GM20431 (cell line): Measurements from ENCODE around the gene ZNF546.
"Not testable (repeated sequence)": the region's sequence is repeated elsewhere in the genome, so short reads cannot be mapped to it uniquely, and the experiment has no call there.

ENCODE experiments used
- in situ Hi-C: fragments of 300-500 bp; cut with MseI, MboI; formaldehyde crosslinking; loops from one replicate; pipeline ENCODE4 v1.15.0; 2020; ENCODE audit warnings: low sequenced_read_pairs; ENCODE audit not compliant: unreplicated experiment

The ZNF546 gene

DNA sequence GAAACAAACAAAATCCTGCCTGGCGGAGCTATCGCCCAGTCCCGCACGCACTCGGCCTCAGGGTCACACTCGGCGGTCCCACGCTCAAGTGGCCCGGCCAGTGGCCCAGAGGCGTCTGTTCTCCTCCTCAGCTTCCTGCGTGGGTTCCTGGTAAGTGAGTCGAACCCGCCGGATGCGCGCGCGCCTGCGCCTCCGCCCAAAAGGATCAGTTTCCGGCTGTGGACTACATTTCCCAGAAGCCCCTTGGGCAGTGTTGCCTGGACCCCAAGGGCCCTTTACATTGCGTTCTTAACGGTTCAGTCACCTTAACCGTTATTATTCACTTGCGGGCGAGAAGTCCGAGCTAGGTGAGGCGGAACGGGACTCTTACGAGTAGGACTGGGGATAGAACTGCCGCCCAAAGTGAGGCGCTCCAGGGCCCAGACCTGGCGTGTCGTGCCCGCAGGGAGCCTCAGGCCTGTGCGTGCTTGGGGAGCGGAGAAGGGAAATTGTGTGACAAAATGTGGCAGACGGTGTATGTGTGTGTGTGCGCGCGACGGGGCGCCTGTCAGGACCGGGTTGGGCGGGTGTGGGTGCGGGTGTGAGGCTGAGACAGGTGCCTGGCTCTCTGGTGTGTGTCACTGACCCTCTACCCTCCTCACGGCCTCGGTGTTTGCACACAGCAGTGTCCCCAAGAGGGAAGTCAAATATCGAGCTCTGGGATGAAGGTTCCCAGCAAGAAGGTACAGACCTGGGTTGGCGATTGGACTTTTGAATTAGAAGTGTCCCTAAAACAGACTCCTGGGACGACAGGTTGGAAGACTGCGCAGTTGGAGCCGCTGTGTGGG lies at the start of gene ZNF546:
Gene ZNF546, plus strand, starts transcription at position 250 of the 827 bp plus-strand sequence. CDS start 1,267 bp downstream, outside the sequence.
- in situ Hi-C loops, result no loop called here

DNA sequence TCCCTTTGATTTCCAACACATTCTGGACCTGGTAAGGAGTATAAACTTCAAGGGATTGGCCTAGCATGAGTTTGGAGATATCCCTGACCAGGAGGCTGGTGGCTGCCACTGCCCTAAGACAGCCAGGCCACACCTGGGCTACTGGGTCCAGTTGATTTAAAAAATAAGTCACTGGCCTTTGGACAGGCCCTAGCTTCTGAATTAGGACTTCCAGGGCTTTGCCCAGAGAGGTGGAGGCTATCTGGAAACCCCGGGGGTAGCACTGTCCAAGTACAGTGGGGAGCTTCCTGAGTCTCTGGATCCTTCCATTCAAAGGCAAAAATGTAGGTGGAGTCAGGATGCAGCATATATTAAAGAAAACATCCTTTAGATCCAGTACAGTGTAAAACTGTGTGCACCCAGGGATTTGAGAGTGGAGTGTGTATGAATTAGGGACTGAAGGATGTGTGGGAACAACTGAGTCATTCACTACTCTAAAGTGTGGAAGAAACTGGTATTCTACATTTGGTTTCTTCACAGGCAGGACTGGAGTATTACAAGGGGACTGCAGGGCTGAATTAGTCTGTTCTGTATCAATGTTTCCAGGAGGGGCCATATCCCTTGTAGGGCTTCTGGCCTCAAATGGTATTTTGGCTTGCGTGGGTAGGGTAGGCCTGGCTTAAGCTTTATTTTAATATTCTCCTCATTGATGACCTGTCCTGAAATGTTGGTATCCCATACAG lies 47.7 kb upstream of the ZNF546 start:
- in situ Hi-C loops, result no loop called here

DNA sequence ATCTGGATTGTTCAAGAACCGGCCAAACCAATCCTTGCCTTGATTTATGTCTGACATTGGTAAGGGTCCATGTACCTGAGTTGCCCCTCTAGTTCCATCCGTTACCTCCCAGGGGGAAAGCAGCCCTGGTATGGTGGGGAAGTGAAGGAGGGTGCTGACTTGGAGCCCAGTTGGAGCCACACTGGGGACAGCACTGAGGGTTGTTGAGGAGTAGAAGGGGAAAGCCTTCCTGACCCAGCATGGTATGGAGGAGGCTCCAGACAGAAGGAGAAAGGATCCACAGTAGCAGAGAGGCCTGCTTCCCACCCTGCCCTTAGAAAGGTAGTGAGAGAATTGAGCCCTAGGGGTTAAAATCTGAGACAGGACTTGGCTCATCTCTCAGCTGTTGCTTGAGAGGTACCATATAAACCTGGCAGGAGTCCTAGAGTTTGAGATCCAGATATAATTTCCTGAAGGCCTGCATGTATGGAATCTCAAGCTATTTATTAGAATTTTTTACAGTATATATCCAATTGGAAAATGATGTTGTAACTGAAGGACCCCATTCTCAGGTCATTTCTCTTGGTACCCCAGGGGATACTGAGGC lies 45.7 kb upstream of the ZNF546 start:
- in situ Hi-C loops, result no loop called here

DNA sequence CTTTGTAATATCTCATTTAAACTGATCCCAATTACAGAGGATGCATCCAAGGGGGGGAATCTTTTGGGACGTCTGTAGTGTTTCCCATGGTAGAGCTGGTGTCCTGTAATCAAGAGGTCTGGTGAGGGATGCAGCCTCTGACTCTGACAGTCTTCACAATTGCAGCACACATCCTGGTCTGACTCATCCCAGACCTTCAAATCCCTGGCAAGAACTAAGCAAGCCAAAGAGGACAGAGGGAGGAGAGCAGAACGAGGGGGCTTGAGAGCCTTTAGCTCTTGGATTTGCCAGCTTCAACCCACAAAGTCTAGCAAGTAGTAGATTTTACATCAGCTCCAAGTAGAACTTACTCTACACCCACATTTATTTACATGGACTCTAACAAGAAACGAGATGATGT lies 45.2 kb upstream of the ZNF546 start:
- in situ Hi-C loops, result no loop called here

DNA sequence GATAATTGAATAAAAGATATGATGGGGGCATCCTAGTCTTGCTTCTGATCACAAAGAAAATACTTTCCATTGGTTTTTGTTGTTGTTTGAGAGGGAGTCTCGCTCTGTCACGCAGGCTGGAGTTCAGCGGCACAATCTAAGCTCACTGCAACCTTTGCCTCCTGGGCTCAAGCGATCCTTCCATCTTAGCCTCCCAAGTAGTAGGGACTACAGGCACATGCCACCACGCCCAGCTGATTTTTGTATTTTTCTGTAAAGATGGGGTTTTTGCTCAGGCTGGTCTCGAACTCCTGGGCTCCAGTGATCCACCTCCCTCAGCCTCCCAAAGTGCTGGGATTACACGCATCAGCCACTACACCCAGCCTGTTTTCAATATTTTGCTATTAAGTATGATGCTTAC lies 42.9 kb upstream of the ZNF546 start:
- in situ Hi-C loops, result no loop called here

DNA sequence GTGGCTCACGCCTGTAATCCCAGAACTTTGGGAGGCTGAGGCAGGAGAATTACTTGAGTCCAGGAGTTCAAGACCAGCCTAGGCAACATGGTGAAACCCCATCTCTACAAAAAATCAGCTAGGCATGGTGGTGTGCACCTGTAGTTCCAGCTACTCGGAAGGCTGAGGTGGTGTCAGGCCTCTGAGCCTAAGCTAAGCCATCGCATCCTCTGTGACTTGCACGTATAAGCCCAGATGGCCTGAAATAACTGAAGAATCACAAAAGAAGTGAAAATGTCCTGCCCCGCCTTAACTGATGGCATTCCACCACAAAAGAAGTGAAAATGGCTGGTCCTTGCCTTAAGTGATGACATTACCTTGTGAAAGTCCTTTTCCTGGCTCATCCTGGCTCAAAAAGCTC lies 39.0 kb upstream of the ZNF546 start:
- in situ Hi-C loops, result not testable (repeated sequence)

DNA sequence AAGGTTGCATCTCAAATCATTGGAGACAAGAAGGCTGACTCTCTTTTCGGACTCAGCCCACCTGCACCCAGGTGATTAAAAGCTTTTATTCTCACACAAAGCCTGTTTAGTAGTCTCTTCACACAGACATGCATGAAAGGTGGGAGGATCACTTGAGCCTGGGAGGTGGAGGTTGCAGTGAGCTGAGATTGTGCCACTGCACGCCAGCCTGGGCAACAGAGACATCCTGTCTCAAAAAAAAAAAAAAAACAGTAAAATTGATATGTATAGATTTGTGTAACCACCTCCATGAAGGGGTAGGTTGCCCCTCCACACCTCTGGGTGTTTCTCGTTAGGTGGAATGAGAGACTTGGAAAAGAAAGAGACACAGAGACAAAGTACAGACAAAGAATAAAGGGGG lies 37.9 kb upstream of the ZNF546 start:
- in situ Hi-C loops, result not testable (repeated sequence)

DNA sequence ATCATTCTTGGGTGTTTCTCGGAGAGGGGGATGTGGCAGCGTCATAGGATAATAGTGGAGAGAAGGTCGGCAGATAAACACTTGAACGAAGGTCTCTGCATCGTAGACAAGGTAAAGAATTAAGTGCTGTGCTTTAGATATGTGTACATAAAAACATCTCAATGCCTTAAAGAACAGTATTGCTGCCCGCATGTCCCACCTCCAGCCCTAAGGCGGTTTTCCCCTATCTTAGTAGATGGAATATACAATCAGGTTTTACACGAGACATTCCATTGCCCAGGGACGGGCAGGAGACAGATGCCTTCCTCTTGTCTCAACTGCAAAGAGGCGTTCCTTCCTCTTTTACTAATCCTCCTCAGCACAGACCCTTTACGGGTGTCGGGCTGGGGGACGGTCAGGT lies 37.5 kb upstream of the ZNF546 start:
- in situ Hi-C loops, result not testable (repeated sequence)

DNA sequence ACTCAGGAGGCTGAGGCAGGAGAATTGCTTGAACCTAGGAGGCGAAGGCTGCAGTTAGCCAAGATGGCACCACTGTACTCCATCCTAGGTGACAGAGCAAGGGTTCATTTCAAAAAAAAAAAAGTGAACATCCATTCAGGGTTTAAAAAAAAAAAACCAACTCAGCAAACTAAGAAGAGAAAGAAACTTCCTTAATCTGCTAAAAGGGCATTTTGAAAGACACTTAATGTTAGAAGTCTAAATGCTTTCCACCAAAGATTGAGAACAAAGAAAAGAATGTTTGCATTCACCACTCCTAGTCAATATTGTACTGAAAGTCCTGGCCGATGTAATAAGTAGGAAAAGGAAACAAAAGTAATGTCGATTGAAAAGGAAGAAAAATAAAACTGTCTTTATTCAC lies 33.0 kb upstream of the ZNF546 start:
- in situ Hi-C loops, result no loop called here

DNA sequence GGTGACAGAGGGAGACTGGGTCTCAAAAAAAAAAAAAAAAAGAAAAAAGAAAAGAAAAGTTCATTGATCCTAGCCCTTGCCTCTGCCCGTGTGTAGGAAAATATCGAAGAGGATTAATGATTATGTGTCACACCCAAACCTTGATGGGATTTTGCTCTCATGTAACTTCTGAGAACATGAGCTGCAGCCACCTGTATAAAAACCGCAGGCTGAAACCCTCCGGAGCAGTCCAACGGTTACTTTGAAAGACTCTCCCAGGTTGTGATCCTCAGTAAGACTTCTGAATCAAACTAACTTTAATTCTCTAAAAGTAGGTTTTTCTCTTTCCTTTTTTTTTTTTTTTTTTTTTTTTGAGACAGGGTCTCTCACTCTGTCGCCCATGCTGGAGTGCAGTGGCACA lies 30.2 kb upstream of the ZNF546 start:
- in situ Hi-C loops, result no loop called here

DNA sequence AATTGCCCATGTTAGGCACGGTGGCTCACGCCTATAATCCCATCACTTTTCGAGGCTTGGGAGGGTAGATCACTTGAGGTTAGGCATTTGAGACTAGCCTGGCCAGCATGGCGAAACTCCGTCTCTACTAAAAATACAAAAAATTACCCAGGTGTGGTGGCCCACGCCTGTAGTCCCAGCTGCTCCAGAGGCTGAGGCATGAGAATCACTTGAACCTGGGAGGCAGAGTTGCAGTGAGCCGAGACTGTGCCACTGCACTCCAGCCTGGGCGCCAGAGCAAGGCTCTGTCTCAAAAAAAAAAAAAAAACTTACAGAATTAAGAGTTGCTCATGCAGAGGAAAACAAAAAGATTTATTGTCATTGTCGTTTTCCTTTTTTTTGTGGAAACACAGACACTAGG lies 29.3 kb upstream of the ZNF546 start:
- in situ Hi-C loops, result no loop called here

DNA sequence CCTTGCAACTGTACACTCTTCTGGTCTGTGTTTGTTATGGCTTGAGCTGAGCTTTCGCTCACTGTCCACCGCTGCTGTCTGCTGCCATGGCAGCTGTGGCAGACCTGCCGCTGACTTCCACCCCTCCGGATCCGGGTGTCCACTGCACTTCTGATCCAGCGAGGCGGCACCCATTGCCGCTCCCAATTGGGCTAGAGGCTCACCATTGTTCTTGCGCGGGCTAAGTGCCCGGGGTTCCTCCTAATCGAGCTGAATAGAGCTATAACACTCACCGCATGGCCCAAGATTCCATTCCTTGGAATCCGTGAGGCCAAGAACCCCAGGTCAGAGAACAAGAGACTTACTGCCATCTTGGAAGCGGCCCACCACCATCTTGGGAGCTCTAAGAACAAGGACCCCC lies 28.1 kb upstream of the ZNF546 start:
- in situ Hi-C loops, result no loop called here

DNA sequence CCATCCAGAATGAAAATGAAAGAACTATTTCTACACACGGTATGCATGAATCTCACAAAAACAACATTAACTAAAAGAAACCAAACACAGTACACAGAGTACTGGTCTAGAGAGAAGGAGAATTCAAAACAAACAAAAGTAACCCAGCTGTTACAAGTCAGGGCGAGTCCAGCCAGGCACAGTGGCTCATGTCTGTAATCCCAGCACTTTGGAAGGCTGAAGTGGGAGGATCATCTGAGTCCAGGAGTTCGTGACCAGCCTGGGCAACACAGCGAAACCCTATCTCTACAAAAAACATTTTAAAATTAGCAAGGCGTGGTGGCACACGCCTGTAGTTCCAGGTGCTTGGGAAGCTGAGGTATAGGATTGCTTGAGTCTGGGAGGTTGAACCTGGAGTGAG lies 27.6 kb upstream of the ZNF546 start:
- in situ Hi-C loops, result no loop called here

DNA sequence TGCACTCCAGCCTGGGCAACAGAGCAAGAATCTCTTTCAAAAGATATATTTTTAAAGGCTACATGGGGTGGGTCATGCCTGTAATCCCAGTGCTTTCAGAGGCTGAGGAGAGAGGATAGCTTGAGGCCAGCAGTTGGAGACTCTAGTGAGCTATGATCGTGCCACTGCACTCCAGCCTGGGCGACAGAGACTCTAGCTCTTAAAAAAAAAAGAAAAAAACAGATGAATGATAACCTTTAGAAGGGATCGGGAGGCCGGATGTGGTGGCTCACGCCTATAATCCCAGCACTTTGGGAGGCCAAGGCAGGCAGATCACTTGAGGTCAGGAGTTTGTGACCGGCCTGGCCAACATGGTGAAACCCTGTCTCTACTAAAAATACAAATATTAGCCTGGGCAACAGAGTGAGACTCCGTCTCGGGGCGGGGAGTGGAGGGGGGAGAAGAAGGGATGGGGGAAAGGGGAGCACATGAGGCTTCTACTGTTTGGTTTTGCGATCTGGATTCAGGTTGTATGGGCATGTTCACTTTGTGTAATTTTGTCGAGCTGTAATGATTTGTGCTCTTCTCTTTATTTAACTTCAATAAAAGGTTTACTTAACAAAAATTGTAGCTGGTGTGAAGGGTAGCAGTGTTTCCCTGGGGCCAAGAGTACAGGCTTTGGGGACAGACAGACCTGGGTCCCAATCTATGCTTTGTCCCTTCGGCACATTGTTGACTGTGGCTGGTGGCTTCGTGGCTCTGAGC lies 27.0 kb upstream of the ZNF546 start:
- in situ Hi-C loops, result no loop called here

DNA sequence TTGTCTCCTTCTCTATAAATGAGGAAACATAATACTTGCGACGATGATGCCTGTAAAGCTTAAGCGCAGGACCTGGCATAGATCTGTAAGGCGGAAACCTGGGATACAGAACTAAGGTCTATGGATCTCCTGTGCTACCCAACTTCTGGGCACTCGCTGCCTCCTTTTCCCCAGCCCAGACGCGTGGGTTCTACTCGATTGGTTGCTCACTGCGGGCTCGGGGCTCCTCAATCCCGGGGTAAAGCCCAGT lies 26.5 kb upstream of the ZNF546 start:
- in situ Hi-C loops, result no loop called here

DNA sequence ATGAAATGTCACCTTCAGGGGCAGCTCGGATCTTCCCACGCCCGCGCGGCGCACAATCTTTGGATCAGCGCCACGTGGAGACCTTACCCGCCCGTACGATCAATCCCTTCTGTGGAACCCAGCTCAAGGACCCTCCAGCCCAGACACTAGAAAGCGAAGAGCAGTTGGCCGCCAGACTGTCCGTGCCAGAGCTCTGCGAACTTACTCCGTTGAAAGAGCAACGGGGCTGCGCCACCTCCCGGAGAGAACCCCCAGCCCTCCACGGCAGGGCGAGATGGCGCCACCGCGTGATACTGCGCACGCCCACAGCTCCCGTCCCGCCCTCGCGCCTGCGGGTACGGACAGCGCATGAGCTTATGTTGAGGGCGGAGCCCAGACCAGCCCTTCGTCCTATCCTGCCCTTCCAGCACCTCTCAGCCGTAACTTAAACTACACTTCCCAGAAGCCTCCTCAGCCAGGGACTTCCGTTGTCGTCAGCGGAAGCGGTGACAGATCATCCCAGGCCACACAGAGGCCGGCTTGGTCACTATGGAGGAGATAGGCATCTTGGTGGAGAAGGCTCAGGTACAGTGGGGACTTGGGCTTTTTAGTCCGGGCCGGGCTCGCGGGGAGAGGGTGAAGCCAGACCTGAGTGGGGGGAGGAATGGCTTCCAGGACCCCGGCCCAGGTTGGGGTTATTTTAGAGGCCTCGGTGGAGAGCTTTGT lies 26.0 kb upstream of the ZNF546 start, which contains the start of gene PSMC4:
Gene PSMC4, plus strand, starts transcription at position 491 of the 705 bp plus-strand sequence. Its CDS starts 38 bp downstream, at position 529.
- in situ Hi-C loops, result no loop called here

DNA sequence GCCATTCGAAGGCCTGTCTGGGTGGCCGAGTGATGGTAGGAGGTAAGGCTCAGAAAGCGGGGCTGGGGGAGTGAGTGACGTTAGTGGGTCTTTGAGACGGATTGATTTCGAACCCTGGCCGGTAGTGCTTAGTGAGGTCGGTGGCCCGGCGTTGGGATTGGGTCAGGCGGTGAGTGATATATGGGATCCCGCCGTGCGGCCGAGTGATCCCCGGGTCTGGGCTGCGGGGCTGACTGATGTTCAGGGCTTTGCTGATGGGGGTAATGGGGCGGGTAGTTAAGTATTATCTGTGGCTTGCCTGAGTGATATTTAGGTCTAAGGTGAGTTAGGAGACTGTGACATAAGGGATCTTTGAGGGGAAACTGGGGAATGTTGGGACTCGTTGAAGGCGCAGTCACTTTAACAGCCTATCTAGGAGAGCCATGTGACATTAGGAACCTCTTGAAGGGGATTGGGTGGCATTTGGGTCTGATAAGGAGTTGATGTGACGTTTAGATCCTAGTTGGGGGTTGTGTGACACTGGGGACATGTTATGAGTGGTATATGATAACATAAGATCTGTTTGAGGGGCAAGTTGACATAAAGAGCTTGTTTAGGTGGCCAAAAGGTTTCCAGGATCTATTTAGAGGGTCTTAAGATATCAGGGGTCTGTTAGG lies 25.4 kb upstream of the ZNF546 start:
- in situ Hi-C loops, result no loop called here

DNA sequence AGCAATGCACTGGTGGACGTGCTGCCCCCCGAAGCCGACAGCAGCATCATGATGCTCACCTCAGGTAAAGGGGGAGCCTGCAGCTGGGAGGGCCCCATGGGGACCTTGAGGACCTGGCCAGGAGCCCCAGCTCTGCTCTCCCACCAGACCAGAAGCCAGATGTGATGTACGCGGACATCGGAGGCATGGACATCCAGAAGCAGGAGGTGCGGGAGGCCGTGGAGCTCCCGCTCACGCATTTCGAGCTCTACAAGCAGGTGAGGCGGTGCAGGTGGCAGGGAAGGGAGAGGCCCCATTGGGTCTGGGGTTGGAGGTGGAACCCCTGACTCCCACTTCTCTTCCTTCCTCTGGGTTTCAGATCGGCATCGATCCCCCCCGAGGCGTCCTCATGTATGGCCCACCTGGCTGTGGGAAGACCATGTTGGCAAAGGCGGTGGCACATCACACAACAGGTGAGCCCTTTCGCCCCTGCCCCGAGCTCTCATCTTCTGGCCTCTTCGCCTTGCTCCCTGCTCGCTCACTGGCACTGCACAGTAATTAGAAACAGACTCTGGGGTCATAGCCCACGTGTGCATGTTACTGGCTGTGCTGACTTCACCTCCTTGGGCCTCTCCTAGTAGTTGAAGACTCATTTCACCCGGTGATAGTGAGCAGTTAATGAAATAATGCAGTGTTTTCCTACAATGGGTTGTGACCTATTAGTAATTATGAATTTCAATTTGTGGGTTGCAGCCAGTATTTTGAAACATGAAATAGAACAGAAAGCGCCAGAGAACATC lies 22.3 kb upstream of the ZNF546 start:
- in situ Hi-C loops, result no loop called here

DNA sequence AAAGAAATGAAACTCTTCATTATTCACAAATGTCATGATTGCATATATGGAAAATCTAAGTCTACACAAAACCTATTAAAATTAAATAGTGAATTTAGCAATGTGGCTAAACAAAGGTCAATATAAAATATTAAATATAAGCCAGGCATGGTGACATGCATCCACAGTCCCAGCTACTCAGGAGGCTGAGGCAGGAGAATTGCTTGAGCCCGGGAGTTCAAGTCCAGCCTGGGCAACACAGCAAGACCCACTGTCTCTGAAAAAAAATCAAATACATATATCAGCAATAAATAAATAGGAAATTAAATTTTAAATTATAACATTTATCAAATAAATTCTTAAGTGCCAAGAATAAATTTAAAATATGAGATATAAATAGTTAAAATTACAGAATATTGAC lies 14.0 kb upstream of the ZNF546 start:
- in situ Hi-C loops, result no loop called here
